HG02943 (cell line): ENCODE measurements around the gene FRY.

ENCODE experiments used
- ATAC-seq: cut with Tn5 transposase; IDR thresholded peaks from one replicate; pipeline ENCODE4 v1.9.1; 2021; ENCODE audit warnings: mild to moderate bottlenecking, low read depth, moderate library complexity; ENCODE audit not compliant: unreplicated experiment

Gene FRY

DNA sequence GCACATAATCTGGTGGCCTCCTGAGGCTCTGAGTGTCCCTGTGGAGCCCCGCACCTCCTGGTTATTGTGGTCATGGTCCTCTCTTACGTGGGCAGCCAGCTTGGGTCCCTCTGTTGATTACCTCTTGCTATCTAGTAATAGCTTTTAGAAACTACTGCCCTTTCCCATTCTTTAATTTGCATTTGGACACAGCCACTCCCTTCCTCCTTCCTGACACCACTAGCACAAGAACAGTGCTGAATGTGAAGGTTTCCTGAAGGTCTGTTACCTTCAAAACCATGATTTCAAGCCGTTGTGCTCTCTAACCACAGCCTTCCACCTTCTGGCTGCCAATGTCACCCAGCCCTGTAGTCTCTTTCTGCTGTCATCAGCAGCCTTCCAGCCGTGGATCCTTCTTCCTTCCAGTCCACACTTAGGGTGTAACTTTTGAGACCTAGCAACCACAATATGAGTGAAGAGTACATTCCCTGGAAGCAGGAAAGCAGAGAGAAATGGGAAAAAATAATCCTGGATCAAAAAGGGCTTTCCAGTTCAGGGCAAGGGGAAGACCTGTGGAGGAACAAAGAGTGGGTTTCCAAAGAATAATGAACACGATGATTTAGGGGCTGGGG, 130.9 kb downstream of the FRY start:
- ATAC-seq = no peak

DNA sequence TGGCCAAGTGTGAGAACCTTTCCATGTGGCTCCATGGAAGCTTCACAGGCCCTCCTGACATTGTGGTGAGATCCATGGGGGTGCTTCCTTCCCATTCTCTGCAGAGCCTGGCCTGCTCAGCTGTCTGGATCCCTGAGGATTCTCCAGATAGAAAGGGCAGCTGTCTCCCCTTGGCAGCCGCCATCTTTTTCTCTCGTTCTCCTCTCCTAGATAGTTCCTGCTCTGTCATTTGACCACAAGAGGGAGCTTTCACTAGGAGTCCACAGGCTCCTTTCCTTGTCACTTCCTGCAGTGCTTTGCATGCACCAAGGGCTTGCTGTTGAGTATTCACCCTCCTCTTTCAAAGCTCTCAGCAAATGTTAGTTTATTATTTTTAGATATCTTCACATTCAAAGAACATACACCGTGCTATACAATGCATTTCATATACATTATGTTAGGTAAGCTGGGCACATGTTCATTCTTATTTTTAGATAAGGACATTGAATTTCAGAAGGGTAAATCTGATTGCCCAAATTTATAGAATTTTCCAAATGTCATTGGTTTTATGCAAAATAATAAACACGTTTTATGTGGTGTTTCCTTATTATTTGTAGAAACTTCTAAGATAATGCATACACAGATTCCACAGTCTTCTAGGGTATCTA, 133.2 kb downstream of the FRY start:
- no peak for ATAC-seq

DNA sequence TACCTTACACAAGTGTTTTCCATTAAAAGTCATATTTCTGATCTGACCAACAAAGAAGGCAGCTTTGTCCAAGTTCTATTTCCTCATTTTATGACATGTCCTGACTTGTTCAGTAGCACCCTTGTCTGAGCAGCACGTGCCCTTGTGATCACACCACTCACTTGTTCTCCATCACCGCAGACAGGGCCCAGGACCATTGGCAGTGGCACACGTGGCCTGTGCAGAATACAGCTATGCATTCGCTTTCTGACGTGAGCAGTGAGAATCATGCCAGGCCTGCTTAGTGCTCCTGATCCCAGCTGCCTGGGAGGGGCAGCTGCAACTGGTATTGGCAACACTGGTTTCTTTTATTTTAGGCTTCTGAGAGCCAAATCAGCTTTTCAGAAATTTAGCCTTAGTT, 134.2 kb downstream of the FRY start:
- ATAC-seq = no peak

DNA sequence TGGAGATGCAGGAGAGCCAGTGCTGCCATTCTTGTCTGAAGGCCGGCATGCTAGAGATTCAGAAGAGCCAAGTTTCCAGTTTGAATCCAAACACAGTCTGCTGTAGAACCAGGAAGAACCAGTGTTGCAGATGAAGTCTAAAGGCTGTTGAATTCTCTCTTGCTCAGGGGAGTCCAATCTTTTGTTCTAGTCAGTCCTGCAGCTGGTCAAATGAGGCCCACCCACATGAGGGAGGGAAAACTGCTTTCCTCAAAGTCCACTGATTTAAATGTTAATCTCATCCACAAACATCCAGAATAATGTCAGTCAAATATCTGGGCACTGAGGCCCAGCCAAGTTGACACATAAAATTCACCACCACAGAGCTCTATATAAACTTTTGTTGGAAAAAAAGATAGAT, 136.6 kb downstream of the FRY start:
- no peak for ATAC-seq

DNA sequence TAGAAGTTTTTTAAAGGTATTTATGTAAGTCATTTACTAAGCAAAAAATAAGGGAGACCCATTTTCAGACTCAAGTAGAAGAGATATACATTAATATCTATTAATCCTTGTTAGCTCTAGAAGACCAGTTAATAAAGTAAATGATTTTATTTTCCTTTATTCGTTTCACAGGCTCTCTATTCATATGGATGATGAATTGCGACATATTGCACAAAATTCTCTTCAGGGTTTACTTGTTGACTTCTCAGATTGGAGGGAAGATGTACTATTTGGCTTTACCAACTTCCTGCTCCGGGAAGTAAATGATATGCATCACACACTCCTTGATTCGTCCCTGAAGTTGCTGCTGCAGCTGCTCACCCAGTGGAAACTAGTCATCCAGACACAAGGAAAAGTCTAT, 139.3 kb downstream of the FRY start:
- ATAC-seq = no peak

DNA sequence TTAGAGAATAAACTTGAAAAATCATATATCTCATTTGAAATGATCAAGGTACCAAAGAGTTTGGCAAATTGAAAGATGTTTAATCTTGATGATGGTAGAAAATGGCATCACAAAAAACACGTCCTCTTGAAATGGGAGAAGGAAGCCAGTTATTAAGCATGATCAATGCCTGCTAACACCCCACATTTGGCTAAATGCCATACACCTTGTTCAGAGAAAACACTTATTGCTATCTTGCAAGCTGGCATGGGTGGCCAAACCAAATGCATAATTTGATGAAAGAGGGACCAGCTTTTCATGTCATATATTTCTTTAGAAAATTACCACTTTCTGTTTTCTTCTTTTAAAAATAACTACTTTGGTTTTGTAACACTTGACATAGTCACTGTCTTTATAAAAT, 142.3 kb downstream of the FRY start:
- ATAC-seq = no peak

DNA sequence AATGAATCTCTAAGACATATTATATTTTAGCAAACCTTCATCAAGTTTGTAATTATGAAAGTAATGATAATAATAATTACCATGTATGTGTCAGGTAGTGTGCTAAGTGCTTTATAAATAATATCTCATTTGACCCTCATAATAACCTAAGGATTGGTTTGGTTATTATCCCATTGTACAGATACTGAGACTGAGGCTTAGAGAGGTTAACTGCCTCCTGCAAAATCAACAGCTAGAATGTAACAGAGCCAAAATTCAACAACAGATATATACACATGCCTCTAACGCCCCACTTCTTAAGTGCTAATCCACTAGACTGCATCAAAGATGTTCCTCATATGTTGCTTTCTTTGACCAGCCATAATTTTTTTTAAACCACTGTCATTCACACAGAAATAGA, 142.8 kb downstream of the FRY start:
- ATAC-seq = no peak

DNA sequence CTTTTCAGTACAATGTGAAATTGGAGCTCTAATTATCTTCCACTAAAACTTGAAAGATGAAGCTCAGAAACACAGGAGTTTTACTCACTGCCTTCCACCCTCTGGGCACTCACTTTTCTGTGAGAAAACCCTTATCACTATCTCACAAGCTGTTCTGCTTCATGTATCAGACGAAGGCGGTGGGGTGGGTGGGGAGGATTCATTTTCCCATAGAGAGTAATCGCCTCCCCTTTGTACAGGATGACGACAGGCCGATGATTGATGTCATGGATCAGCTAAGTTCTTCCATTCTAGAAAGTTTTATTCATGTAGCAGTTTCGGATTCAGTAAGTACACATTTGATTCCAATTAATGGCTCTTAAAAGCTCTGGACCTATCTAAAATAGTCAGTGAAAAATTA, 143.7 kb downstream of the FRY start:
- no peak for ATAC-seq

DNA sequence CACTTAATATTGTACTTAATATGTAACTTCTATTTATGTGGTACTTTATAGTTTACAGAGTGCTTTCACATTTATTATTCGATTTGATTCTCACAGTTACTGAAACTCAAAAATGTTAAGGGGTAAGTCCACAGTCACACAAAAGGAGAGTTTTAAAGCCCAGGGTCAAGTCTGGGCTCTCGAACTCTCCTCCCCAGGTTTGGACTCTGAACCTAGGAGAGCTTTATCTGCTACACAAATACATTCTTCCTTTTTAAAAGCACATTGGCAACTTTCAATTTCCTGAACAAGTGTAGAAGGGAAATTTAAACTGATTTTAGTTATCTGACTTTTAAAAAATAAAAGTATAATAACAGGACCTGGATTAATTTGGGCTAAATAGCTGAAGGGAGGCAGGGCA, 144.4 kb downstream of the FRY start:
- ATAC-seq = no peak

DNA sequence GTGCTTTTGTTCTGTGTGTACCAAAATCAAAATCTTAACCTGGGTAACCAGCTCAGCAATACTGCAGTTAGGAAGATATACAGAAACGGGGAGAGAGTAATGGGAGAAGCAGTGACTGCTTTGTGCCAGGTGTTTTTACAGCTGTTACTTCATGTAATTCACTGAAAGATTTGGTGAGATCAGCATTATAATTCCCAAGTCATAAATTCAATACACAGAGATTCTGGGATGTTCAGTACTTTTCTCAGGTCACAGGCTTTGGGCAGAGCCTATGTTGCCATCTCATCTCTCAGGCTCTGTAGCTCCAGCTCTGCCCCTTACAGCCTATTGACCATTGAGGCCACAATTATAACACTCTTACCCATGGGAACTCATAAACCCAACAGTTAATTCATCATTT, 145.1 kb downstream of the FRY start:
- ATAC-seq = no peak

DNA sequence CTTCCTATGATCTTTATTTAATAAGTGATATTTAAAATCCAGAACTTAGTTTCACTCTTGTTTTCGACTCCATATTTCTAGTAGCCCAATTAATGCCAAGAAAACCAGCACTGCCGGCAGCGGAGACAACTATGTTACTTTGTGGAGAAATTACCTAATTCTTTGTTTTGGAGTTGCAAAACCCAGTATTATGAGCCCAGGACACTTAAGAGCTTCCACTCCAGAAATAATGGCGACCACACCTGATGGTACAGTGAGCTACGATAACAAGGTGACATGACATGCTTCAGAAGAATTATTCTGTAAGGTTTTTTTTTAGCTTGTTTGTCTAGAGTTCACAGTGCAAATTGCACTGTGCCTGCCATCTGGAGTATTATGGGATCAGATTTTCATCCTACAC, 147.2 kb downstream of the FRY start:
- ATAC-seq = no peak

DNA sequence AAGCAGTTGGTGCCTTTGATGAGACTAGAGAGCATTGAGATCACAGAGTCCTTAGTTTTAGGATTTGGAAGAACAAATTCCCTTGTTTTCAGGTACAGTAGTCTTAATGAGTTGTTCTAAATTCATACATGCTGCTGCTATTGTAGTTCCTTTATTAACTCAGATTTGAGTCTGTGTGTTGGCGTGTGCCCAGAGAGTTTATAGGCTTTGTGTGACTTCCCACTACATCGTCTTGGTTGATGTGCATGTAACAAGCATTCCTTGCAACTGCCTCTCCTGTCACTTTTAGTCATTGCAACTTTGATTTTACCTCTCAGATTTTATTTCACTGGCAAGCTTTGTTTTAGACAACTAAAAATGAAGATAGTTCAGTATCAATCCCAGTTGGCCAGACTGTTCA, 148.1 kb downstream of the FRY start:
- ATAC-seq = no peak

DNA sequence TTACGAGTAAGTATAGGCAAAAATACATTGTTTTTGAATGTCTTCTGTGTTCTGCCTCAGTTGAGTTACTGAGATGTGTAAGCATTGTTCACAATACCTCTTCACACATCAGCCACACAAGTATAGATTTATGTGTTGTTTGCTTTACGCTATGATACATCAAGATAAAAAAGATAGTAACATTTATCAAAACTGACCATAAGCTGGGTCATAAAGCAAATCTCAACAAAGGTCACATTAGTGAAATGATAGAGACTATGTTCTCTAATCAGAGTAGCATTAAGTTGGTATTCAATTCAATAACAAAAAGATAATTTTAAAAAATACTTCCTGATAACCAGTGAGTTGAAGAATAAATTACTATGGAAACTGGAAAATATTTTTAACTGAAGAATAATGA, 156.1 kb downstream of the FRY start:
- ATAC-seq = no peak

DNA sequence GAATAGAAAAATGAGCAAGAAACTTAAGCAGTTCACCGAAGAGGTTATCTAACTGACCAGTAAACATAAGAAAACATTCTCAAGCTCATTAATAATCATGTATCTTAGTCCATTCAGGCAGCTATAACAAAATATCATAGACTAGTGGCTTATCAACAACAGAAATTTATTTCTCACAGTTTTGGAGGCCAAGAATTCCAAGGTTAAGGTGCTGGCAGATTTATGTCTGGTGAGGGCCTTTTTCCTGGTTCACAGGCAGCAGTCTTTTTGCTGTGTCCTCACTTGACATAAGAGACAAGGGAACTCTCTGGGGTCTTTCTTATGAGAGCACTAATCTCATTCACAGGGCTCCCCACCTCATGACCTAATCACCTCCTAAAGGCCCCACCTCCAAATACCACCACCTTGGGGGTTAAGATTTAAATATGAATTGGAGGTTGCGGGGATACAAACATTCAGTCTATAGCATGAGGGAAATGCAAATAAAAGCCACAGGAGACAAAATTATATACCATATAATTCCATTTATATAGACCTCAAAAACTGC, 160.0 kb downstream of the FRY start:
- no peak for ATAC-seq

DNA sequence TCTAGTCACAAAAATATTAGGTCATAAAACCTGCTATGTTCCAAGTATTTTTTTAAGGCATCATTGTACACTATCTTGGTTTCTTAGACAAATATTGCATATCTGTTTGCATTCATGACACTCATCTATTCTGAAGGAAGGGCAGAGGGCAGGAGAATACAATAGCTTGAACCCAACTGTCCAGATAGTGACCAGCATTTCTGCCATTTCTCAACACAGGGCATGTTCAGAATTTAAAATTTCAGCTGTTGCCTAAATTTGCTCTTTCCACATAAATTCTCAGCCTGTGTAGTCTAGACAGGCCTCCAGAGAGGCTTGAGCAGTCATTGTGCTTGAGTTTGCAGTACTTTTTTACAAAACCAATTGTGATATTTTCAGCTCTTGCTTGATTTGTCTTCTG, 164.1 kb downstream of the FRY start:
- no peak for ATAC-seq

DNA sequence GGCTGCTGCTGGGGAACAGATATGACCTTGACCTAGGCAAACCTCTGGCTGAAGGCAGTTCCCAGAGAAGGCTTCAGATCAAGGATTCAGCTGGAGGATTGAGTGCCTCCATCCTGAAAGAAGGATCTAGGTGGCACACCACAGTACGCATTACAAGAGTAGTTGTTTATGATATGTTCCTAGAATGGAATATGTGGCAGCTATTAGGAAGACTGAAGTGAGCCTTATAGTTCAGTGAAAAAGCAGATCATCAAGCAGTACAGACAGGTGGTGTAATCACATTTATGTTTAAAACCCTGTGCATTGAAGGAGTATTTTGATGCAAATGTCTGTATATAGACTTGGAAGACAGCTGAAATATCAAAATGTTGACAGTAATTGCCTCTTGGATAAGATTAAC, 167.6 kb downstream of the FRY start:
- ATAC-seq = no peak

DNA sequence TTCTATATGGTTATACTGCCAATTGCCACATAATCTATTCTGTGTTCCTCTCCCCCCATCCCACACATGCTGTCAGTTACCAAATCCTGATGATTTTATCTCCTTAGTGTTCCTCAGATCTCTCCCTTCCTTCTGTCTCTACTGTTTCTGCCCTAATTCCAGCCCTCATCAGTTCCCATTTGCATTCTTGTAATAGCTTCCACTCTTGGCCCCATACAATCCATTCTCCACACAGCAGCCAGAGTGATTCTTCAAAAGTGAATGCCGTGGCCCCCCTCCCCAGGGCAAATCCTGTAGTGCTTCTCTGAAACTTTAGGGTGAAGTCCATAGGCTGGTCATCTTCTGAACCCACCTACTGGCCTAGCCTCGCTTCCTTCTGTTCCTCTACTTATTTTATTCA, 169.2 kb downstream of the FRY start:
- ATAC-seq = no peak

DNA sequence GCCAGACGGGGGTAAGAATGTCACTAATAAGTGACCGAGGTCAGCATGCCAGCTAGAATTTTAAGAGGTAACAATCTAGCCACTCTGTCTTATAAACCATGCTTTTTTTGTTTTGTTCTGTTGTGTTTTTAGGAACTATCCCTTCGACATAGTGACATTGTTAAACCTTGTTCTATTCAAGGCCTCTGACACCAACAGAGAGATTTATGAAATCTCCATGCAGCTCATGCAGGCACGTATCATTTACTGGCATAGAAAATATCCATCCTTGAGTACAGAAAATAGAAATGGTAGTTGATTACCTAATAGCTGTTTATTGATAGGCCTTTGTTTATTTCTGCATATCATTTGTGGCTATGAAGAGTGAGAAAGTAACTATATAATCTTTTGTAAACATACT, 170.2 kb downstream of the FRY start:
- no peak for ATAC-seq

DNA sequence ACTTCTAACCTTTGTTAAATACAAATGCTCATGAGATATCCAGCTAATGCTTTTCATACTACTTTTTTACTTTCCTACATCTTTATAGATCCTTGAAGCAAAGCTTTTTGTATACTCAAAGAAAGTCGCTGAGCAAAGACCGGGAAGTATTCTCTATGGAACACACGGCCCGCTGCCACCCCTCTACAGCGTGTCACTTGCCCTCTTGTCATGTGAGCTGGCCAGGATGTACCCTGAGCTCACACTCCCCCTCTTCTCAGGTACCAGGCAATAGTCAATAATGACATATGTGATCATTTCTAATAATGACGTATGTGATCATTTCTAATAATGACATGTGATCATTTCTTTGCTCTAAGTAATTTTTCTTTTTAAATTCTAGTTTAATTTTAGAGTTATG, 170.7 kb downstream of the FRY start:
- no peak for ATAC-seq

DNA sequence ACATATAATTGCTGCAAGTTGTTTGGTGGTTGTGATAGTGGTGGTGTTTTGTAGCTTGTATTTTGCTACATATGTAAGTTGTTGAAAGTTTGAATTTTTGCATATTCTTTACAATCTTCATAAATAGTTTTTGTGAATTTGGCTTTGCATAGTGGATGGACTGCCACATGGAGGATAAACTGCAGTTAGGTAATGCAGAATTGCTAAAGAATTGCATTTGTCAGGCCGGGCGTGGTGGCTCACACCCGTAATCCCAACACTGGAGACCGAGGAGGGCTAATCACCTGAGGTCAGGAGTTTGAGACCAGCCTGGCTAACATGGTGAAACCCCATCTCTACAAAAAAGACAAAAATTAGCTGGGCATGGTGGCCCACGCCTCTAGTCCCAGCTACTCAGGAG, 171.6 kb downstream of the FRY start:
- no peak for ATAC-seq

DNA sequence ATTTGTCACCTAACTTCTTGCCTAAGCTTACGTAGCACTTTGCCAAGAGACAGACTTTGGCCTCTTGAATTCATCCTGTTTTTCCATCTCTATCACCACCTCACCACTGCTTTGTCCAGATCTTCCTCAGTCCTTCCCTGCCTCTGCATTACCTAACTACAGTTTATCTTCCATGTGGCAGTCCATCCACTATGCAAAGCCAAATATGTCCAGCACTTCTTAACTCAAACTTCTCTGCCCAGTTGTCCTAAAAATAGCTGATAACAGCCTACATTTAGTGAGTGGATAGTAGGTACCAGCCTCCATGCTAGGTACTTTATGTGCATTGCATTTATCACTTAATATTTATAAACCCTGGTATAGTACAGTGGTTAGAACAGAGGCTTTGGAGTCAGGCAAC, 172.2 kb downstream of the FRY start:
- ATAC-seq = no peak

DNA sequence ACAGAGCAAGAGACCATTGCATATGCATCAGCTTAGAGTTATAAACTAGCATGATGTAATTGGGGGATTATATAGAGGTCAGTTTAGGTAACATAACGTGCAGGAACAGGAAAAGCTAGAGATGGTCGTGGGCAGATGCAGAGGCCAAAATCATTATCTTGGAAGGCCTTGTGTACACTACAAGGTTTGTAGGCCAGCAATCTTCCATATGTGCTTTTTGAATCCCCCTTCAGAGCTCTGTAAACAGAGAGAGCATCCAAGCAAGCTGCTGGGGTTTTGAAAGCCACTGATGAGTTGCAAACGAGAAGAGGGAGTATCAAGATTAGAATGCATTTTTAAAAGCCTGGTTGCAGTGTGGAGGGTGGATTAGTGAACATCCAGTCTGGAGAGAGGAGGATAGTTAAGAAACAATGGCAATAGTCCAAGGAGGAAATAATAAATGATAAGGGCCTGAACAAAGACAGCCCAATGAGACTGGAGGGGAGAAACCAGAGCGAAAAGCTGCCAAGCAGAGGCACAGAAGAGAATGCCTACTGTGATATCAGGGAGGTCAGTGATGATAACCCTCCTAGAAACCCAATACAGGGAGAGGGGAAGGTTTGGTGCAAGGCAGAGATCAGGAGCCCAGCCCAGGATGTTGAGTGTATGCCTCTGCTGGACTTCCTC, 174.0 kb downstream of the FRY start:
- ATAC-seq = no peak
